A549 treated with AZD9567 at 1 μM for 4 hours (cell line): ENCODE results near the gene NPIPA5. TPM values are rescaled to one million over a fixed set of nuclear protein-coding genes. Genes with fewer than 3 reads are reported as not detected.

Experiments
- total RNA-seq: library from RNA; stranded (reverse); fragments of 200-300 nt; extraction: Qiagen RNA extraction; gene quantifications from 5 replicates; pipeline ENCODE4 v1.2.3, GENCODE V29; 2022; ENCODE audit not compliant: insufficient read depth

NPIPA5 gene
- total RNA-seq, result 0.26 to 3.3 TPM (median 1.7 TPM) in 3 of 5 replicates, not detected in the others

DNA sequence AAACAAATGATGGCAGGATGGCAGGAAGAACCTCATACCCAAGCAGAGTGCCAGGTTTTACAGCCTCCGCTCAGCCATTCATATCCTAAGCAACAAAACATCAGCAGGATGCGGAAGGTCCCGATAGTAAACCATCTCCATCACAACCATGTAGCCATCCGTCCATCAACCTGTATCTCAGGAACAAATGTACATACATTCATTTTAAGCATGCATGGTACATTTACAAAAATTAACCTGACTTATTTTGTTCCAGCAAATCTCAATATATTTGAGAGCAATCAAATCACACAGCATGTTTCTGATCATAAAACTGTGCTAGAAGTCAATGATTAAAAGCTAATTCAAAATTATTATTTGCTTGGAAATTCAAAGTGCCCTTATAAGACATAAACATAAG is at the start of gene NPIPA5:
NPIPA5 (minus strand) TSS at position 101 of the 400 bp plus-strand sequence; CDS start at position 101, 0 bp downstream.

DNA sequence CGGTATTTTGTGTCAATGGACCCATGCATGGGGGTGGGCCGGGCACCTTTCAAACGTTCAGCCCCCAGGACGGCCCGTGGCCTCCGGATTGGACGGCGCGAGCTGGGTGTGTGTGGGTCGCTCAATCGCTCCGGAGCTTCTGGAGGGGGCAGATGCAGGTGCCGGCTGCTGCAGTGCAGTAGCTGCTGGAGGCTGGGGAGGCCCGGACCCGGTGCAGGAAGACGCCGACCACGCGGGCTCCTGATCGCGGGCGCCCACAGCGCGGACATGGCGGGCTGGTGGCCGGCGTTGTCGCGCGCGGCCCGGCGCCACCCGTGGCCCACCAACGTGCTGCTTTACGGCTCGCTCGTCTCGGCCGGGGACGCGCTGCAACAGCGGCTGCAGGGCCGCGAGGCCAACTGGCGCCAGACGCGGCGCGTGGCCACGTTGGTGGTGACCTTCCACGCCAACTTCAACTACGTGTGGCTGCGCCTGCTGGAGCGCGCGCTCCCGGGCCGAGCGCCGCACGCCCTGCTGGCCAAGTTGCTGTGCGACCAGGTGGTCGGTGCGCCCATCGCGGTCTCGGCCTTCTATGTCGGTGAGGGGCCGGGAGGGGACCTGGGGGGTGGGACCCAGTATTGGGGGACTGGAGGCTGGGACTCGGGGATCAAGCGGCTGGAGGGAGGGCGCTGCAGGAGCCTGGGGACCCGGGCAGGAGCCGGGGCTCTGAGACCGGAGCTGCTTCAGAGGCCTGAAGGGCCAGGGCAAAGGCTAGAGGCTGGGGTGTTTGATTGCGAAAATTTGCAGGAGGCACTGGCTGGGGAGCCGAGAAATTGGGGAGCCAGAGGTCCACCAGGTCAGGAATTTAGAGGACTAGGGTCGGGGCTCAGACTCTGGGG is 17.8 kb upstream of the NPIPA5 start, which contains the start of gene MPV17L:
MPV17L (plus strand) TSS at position 124 of the 878 bp plus-strand sequence; CDS start at position 268, 144 bp downstream.

Other genes with a start within 250 kb of the NPIPA5 start
- gene MPV17L, start 17.5 kb upstream of the NPIPA5 start, total RNA-seq, result 4.0 to 11.8 TPM (median 5.1 TPM) in 5 replicates
- 60.6 to 77.1 TPM (median 72.8 TPM) in 5 replicates for gene BMERB1, start 56.3 kb upstream of the NPIPA5 start, total RNA-seq